NCI-H128 (cell line): ENCODE data around the gene CLCN6.

Source experiments
- DNase-seq: peaks from one replicate; lab custom pipeline; 2025; ENCODE audit not compliant: unreplicated experiment; lab: John Stamatoyannopoulos, UW

Gene CLCN6

GRCh38 chr1:11847667-11848372, 41.8 kb downstream of the CLCN6 start, which contains the start of gene NPPA:
NPPA (minus strand) TSS chr1:11847783; CDS start chr1:11847684, 99 bp downstream.
- DNase-seq, result peak; percentile 88

DNA sequence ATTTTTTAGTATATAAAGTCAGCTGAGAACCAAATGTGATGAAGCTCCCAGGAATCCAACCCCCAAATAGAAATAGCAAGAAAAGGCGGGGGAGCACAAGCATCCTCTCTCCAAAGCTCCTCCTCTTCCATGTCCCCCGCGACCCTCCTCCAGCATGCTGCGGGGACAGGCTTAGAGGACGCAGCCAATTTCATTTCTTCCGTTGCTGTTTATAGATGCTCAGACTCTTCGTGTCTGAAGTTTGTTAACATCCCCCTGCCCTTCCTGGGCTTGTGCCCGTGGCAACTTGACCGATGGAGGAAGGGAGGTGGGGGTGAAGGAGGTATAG, 42.3 kb downstream of the CLCN6 start:
- DNase-seq, result no peak

- no peak for DNase-seq
These were observed 44.2 kb downstream of the CLCN6 start for GRCh38 chr1:11850156-11850555.

GRCh38 chr1:11851180-11851579, 45.2 kb downstream of the CLCN6 start:
- no peak for DNase-seq

- no peak for DNase-seq
These were observed 48.5 kb downstream of the CLCN6 start for GRCh38 chr1:11854519-11854918.

DNA sequence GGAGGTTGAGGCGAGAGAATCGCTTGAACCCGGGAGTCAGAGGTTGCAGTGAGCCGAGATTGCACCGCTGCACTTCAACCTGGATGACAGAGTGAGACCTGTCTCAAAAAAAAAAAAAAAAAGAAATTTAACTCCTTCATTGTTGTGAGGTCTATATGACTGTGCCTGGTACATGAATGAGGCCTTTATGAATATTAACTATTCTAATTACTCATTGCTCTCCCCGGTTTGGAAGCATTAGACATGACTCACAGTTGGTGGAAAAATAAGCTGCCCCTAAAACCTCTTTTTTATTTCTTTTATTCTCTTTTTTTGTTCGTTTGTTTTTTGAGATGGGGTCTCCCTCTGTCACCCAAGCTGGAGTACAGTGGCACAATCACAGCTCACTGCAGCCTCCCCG, 49.4 kb downstream of the CLCN6 start:
- DNase-seq, result no peak

GRCh38 chr1:11856698-11857097, 50.7 kb downstream of the CLCN6 start:
- DNase-seq, result no peak

DNA sequence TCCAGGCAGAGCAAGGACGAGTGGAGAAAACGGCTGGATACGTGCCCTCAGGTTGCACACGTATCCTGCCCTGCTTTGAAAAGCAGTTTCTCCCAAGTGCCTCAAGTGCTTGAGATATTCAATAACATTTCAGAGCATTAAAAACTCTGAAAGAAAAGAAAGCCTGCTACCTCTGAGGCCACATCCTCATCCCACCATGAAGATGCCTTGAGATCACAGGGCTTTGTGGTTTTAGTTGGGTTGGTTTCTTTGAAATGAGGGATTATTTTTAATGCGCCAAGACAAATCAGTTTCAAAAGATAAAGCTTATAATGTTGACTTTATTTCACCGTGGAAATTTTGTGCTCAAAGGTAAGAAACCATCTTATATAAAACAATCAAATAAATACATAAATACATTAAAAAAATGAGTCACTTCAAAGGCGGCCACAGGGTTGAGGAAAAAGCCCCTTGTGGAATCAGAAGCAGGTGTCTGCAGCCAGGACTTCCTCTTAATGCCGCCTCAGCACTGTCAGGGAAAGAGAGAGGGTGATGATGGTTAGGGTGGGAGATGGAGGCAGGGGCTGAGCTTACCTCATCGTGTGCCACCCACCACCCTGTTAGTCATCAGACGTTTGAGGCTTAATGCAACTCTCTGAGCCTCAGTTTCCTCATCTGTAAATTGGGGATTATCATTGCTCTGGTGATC, 51.3 kb downstream of the CLCN6 start:
- no peak for DNase-seq

DNA sequence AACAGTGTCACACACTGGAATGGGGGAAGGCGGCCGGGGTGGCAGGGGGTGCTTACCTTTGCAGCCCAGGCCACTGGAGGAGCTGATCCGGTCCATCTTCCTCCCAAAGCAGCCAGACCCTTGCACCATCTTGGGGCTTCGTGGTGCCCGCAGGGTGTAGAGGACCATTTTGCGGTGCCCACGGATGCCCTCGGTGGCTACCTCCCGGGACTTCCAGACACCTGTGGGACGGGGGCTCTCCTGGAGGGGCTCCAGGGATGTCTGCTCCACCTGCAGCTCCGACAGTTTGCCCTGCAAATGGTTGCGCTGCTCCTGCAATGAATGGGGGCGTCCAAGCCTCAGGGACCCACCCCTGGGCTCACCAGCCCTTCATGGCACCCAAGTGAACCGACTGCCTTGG, 52.2 kb downstream of the CLCN6 start:
- DNase-seq, result no peak

- no peak for DNase-seq
These were observed 52.6 kb downstream of the CLCN6 start, which contains the start of gene NPPB for GRCh38 chr1:11858613-11858967. NPPB (minus strand) TSS chr1:11858945; CDS start chr1:11858833, 112 bp downstream.

DNA sequence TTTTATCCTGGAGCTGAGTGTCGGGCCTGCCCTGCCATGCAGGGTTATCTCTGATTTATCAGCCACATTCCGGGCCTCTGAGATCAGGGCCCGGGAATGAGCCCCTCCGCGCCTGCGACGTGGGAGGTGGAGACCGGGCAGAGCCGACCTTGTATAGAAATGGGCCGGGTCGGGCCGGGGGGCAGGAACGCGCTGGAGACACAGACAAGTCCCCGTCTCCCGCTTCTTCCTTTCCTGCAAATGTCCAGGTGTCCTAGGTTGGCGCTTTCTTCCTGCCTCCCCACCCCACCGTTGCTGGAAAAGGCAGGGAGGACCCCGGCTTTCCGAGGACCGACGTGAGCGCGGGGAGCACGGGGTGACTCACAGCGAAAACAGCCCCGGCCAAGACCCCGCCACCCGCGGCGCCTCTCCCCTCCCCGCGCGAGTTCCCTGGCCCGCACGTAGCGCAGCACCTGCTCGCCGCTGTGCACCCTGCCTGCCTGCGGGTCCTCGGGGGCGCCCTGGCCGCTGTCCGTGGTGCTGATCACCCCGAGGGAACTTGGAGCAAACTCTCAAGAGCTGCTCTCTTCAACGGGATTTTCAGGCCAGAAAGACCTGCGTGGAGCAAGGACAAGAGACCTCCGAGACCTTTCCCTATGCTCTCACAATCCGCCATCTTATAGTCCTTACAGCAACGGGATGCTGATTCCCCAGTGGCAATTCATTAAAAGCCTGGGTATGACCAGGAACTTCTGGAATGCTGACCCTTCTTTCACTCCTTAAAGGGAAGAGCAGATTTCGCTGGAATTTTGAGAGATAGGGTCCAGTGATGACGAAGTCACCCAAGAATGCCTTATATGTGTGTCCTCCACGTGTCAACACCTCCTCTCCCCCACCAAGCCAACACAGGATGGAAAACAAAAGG, 53.2 kb downstream of the CLCN6 start:
- DNase-seq, result no peak

DNA sequence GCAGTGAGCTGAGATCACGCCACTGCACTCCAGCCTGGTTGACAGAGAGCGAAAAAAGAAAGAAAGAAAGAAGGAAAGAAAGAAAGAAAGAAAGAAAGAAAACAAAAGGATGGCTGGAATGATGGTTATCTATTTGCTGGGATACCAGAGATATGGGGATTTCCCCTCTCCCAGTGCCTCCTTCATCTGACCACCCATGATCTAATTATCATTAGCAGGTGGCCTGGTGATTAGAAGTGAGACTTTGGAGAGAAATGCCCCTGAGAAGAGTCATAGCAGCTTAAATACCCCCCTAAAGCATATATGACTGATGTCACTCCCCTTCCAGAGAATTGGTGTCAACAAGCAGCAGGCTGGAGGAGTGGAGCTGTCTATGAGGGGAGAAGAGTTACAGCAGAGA, 54.1 kb downstream of the CLCN6 start:
- no peak for DNase-seq

DNA sequence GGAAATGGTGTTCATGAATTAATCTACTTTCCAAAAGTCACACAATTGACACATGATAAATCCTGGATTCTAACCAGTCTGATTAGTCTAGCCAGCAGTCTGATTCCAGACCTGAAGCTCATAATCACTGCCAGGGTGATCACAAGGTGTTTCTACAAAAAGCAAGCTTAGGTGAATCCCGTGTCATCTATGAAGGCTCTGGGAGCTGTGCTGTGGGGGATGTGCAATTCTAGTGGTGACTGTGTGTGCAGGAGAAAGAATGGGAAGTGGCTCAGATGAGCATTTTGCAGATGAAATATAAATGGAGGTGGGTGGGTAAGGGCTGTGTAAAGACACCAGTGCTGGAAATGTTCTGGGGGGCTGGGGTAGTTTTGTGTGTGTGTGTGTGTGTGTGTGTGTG, 54.6 kb downstream of the CLCN6 start:
- DNase-seq, result no peak

DNA sequence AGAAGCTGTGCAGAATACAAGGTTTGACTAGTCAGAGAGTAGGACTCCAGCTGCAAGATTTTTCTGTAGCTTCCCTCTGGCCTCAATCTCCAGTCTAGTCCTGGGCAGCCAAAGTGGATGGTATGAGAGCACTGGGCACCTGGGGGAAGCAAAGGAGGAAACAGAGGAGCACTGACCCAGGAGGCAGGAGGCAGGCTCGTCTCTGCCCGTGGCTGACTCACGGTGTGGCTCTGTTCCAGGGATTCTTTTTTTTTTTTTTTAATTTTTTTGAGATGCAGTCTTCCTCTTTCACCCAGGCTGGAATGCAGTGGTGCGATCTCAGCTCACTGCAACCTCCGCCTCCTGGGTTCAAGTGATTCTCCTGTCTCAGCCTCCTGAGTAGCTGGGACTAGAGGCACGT, 56.9 kb downstream of the CLCN6 start:
- DNase-seq, result no peak

DNA sequence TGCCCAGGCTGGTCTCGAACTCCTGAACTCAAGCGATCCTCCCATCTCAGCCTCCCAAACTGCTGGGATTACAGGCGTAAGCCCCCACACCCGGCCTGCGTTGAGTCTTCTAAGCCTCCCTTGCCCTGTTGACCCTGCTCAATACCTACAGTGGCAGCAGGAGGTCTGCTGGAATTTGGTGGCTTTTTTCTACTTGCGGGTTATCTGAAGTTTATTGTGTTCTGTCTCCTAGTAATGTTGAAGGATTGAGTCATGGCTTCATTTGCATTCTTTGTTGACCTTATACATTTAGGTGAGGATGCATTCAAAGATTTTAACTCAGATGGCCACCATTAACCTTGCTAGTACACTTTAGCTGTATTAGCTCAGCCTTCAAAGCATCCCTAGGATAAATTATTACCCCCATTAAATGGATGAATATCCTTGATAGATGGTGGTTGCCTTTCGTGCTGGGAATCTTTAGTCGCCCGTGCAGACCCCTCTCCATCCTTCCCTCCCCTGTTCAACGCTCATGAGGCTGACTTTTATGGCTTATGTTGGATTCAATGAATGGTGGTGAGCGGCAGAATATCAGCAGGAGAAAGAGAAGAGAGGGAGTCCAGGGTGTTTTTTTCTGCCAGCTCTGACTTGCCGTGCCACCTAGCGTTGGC, 62.5 kb downstream of the CLCN6 start:
- no peak for DNase-seq

DNA sequence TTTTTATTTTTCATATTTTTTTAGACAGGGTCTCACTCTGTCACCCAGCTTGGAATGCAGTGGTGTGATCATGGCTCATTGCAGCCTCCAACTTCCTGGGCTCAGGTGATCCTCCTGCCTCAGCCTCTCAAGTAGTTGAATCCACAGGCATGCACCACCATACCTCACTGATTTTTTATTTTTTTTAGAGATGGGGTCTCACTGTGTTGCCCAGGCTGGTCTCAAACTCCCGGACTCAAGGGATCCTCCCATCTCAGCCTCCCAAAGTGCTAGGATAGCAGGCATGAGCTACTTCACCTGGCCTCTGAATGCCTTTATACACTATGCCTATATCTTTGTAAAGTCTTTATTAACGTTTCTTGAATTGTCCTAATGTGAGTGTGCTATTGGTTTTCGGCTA, 63.1 kb downstream of the CLCN6 start:
- DNase-seq, result no peak

DNA sequence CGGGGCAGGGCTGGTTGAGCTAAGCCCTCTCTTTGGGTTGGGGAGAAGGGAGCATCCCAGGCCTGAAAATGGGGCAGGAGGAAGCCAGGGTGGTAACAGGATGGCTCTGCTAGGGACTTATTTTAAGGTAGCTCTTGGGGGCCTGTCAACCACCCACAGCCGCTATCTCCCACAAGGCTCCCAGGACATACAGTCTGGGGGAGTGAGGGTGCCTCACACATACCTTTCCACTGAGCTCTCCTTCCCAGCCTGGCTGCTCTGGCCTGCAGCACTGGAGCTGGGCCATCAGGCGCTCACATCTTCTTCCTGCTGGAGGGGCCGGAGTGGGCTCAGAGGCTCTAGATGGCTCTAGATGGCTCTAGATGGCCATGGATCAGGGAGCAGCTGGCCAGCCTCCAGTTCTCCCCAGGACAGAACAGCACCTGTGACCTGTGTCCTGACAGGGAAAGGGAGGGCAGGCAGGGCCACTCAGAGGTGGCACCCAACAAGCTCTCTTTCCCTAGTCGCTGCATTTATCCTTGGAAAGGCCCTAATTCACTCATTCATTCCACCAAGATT, 63.7 kb downstream of the CLCN6 start:
- no peak for DNase-seq

- no peak for DNase-seq
These were observed 66.6 kb downstream of the CLCN6 start for GRCh38 chr1:11872545-11872944.

GRCh38 chr1:11873395-11874257, 67.6 kb downstream of the CLCN6 start:
- DNase-seq, result no peak

- DNase-seq, result no peak
These were observed 68.2 kb downstream of the CLCN6 start for GRCh38 chr1:11874258-11874562.
